HG02571 (cell line): Measurements from ENCODE around the gene DENND1A.
"Not testable (repeated sequence)": the region's sequence is repeated elsewhere in the genome, so short reads cannot be mapped to it uniquely, and the experiment has no call there.

Experiments used
- ATAC-seq: cut with Tn5 transposase; IDR thresholded peaks from one replicate; pipeline ENCODE4 v1.9.1; 2021; ENCODE audit warnings: mild to moderate bottlenecking, moderate library complexity; ENCODE audit not compliant: unreplicated experiment

Gene DENND1A

DNA sequence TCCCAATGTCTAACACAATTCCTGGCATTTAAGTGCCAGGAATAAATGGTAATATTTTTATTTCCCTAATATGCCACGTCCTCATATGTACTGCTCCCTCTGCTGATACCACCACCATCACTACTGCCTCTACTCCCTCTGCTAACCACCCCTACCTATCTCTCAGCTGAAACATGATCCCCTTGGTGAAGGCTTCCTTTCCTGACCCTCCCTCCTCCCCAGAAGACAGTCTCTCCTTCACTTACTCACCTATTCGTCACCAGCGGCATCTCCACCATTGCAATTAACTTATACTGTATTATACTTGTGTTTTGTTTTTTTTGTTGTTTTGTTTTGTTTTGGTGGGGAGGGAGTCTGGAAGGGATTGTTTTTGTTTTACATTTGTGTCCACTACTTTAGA lies 4.8 kb downstream of the DENND1A start:
- ATAC-seq = no peak

GRCh38 chr9:123924727-123925126 lies 5.2 kb downstream of the DENND1A start:
- no peak for ATAC-seq

DNA sequence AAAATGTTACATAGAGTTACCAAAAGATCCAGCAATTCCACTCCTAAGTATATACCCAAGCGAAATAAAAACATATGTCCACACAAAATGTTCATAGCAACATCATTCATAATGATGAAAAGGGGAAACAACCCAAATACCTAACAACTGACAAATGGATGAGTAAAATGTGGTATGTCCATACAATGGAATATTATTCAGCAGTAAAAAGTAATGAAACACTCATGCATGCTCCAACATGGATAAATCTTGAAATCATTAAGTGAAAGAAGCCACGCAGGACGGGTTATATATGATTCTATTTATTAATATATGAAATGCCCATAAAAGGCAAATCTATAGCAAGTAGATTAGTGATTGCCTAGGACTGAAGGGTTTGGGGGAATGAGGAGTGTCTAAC lies 6.0 kb downstream of the DENND1A start:
- ATAC-seq = no peak

DNA sequence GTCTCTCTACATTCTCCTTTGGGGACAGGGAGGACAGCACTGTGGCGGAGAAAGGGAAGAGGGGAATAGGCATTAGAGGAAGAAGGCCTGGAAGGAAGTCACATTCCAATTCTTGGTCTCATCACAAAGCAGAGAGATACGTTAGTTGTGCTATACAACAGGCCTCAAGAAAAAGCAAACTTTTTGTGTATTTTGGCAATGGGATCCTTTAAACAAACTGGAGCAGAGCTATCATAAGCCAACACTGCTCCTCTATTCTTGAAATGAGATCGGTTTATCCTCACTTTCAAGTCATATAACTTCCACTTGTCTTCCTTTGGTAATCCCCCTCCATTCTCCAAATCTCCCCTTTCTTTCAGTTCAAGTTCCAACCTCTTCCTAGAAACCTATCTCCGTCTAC lies 6.5 kb downstream of the DENND1A start:
- ATAC-seq = no peak

DNA sequence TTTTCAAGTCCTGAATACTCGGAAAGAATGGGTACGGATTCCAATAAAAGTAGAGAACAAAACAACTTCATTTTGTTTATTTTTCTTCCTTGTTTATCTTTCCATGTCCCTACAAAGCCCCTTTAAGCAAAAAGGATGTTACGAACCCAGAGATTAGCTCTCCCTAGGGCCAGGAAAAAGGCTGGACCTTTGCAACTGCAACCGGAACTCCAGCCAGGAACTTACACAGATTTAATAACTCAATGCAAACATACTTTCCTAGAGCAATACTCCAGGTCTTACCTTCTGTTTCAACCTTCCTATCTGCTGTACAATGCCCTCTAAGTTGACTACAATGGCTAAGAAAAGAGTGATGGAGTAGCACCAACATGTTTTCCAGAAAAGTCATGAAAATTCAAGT lies 7.0 kb downstream of the DENND1A start:
- no peak for ATAC-seq

GRCh38 chr9:123922431-123922830 lies 7.5 kb downstream of the DENND1A start:
- no peak for ATAC-seq

DNA sequence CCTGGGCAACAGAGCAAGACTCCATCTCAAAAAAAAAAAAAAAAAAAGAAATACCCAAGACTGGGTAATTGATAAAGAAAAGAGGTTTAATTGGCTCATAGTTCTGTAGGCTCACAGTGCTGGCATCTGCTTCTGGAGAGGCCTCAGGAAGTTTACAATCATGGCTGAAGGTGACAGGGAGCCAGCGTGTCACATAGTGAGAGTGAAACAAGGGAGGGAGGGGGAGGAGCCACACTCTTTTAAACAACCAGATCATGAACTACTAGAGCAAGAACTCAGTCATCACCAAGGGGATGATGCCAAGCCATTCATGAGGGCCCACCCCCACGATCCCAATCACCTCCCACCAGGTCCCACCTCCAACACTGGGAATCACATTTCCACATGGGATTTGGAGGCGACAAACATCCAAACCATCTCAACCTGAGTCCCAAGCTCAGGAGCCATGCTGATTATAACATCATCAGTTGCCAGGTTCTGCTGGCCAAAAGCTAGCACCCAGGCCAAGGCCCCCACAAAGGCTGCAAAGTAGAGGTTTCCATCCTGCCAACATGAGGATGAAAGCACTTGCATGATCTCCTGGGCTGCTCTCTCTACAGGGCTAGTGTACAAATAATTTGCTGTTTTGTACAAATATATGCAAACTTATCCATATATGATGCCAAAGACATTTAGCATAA lies 15.3 kb downstream of the DENND1A start:
- no peak for ATAC-seq

DNA sequence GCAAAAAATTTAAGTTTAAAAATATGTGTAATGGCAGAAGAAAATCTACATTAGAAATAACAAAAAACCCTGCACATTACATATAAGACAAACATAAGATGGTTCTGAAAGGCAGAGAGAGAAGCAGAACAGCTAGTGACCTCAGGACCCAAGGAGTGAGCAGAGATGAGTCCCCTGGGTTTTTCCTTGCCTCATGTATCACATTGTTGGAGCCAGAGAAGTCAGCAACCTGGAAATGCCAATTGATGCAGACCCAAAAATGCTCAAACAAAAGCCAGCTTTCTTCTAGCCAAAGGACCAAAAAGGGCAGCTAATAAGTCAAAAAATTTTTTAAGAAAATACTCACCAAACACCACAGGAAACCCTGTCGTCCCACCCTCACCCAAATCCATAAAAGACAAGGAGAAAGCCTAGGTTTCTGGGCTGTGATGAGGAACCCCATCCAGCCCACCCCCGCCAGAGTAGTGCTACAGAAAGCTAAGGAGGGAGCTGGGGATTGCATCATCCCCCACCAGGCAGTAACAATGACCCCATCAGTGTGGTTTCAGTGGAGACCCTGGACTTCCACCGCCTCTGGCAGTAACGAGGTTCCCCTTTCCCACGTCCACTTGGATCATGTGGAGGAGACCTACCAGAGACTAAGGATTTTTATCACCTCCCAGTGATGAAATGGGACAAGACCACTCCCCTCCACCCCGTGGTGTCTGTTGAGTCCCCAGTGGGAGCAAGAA lies 17.6 kb downstream of the DENND1A start:
- ATAC-seq = no peak

- no peak for ATAC-seq
These were observed 18.9 kb downstream of the DENND1A start for GRCh38 chr9:123911024-123911423.

- not testable (repeated sequence) for ATAC-seq
These were observed 20.7 kb downstream of the DENND1A start for GRCh38 chr9:123909192-123909591.

GRCh38 chr9:123903550-123903949 lies 26.4 kb downstream of the DENND1A start:
- not testable (repeated sequence) for ATAC-seq

DNA sequence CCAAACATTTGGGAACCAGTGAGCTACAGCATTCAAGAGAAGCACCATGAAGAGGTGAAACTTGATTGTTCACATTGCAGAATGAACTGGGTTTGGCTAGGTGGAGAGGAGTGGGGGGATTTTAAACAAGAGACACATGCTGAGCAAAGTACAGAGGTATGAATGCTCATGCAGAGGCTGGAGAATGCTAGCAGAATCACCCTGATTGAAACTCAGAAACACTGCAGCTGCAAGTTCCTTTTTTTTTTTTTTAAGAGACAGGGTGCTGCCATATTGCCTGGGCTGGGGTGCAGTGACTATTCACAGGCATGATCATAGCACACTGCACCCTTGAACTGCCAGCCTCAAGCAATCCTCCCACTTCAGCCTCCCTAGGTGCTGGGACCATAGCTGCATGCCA lies 35.1 kb downstream of the DENND1A start:
- no peak for ATAC-seq

GRCh38 chr9:123893831-123894460 lies 36.0 kb downstream of the DENND1A start:
- no peak for ATAC-seq

DNA sequence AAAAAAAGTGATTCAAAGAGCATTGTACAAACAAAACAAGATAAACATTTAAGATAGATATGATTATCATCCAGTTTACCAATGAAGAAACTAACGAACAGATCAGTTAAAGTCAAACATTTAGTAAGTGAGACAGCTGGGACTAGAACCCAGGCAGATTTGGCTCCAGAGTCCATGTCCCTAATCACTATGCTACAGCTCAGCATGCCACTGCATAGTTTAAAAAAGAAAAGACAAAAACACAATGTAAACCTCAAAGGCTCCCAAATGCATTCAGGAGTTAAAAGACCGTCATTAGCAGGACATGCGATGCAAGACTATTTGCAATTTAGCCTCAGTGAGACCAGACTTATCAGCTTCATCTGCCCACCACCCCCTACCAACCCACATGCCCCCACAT lies 36.8 kb downstream of the DENND1A start:
- no peak for ATAC-seq

GRCh38 chr9:123887837-123888236 lies 42.1 kb downstream of the DENND1A start:
- ATAC-seq = no peak

- ATAC-seq = not testable (repeated sequence)
These were observed 44.1 kb downstream of the DENND1A start for GRCh38 chr9:123885834-123886233.

GRCh38 chr9:123883634-123884033 lies 46.3 kb downstream of the DENND1A start:
- no peak for ATAC-seq

GRCh38 chr9:123881604-123882003 lies 48.3 kb downstream of the DENND1A start:
- ATAC-seq = no peak

DNA sequence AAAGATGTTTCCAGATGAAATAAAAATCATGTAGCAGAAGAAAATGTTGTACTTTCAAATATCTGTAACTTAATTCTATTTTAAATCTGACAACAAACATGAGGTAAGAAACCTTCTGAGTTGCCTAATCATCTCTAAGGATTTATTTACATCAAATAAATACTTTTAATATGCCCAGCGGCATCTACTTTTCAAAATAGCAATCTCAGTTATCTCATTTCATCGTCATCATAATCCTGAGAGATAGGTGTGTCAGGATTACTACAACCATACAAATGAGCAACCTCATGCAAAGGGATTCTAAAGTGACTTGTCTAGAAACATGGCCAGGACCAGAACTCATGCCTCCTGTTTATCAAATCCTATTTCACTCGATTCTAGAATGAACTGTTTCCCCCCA lies 49.5 kb downstream of the DENND1A start:
- ATAC-seq = no peak

DNA sequence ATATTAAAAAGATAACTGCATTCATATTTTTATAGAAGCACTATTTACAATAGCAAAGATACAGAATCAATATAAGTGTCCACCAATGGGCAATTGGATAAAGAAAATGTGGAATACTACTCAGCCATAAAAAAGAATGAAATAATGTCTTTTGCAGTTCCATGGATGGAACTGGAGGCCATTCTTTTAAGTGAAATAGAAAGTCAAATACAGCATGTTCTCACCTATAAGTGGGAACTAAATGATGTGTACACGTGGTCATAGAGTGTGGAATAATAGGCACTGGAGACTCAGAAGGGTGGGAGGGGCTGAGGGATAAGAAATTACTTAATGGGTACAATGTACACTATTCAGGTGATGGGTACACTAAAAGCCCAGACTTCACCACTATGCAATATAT lies 53.2 kb downstream of the DENND1A start:
- no peak for ATAC-seq

DNA sequence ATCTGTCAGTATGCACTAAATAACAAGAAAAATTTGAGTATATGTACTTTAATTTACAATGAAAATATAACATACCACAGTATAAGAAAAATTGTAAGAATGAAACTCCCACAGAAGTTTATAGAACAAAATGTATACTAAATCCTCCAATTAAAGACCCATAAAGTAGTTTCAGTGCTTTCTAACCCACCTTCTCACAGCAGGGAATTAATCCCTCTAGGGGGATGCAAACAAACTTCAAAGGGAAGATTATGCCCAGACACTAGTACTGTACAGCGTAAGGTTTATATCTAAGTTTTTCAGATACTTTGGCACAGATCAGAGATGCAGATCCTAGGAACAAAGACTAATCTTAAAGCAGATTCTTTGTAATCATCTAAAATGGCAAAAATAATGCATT lies 57.2 kb downstream of the DENND1A start:
- no peak for ATAC-seq

GRCh38 chr9:123871781-123872180 lies 58.1 kb downstream of the DENND1A start:
- ATAC-seq = no peak
